Activated CD8-positive, alpha-beta T cell treated with anti-CD3 and anti-CD28 coated beads for 36 hours (primary cell): ENCODE data around the gene FKBP3. TPM values are rescaled to one million over a fixed set of nuclear protein-coding genes. Genes with fewer than 3 reads are reported as not detected.

Experiments
- ATAC-seq: fragments of 200-7000 bp; cut with Tn5 transposase; one replicate; pipeline ENCODE4 v1.10.0; 2021; ENCODE audit warnings: mild to moderate bottlenecking, moderate library complexity
- CTCF ChIA-PET: fragments of 350-600 bp; sonication (Branson Sonifier 250); formaldehyde crosslinking; loops from one replicate; lab custom pipeline; 2021; ENCODE audit warnings: antibody characterized with exemption; lab: Charles Lee
- POLR2A ChIA-PET: fragments of 350-600 bp; sonication (Branson Sonifier 250); formaldehyde crosslinking; loops from one replicate; lab custom pipeline; 2021; ENCODE audit warnings: antibody characterized with exemption; lab: Charles Lee
- DNase-seq: peaks from one replicate; pipeline ENCODE4 v3.0.0-alpha.2; 2020
- H3K27ac Mint-ChIP-seq: one replicate; pipeline ENCODE4 v1.8.0; 2021; ENCODE audit warnings: mild to moderate bottlenecking, mixed read lengths
- H3K27me3 Mint-ChIP-seq: one replicate; pipeline ENCODE4 v1.8.0; 2021; ENCODE audit warnings: mixed read lengths
- H3K36me3 Mint-ChIP-seq: one replicate; pipeline ENCODE4 v1.8.0; 2021; ENCODE audit warnings: low read depth, mixed read lengths
- H3K4me1 Mint-ChIP-seq: one replicate; pipeline ENCODE4 v1.8.0; 2021; ENCODE audit warnings: low read depth, mixed read lengths
- H3K4me3 Mint-ChIP-seq: one replicate; pipeline ENCODE4 v1.8.0; 2021; ENCODE audit warnings: mild to moderate bottlenecking, moderate library complexity, mixed read lengths
- H3K9me3 Mint-ChIP-seq: one replicate; pipeline ENCODE4 v1.8.0; 2021; ENCODE audit warnings: mixed read lengths
- intact Hi-C: fragments of 100-400 bp; cut with micrococcal nuclease; formaldehyde crosslinking; loops from one replicate; pipeline ENCODE4 v1.10.0; 2022
- total RNA-seq, 2 experiments: library from RNA; stranded (reverse); gene quantifications; one replicate each; pipeline ENCODE4 v1.2.3, GENCODE V29; 2021
- TF ChIP-seq, protein P1 (sequence below): fragments of 200-600 bp; IDR thresholded peaks from one replicate; pipeline ENCODE4 v1.8.0; 2022; ENCODE audit warnings: antibody characterized with exemption, mild to moderate bottlenecking

The FKBP3 gene
- total RNA-seq, 2 experiments from 2014 or later = 65.6 to 66.4 TPM

- H3K4me3 Mint-ChIP-seq = no peak overlapping the region
- H3K36me3 Mint-ChIP-seq = peaks cover 50% of the 10 kb centered on the region
- DNase-seq = no peak
- TF ChIP-seq, protein P1, sequence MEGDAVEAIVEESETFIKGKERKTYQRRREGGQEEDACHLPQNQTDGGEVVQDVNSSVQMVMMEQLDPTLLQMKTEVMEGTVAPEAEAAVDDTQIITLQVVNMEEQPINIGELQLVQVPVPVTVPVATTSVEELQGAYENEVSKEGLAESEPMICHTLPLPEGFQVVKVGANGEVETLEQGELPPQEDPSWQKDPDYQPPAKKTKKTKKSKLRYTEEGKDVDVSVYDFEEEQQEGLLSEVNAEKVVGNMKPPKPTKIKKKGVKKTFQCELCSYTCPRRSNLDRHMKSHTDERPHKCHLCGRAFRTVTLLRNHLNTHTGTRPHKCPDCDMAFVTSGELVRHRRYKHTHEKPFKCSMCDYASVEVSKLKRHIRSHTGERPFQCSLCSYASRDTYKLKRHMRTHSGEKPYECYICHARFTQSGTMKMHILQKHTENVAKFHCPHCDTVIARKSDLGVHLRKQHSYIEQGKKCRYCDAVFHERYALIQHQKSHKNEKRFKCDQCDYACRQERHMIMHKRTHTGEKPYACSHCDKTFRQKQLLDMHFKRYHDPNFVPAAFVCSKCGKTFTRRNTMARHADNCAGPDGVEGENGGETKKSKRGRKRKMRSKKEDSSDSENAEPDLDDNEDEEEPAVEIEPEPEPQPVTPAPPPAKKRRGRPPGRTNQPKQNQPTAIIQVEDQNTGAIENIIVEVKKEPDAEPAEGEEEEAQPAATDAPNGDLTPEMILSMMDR = no peak
- no peak overlapping the region for H3K27ac Mint-ChIP-seq
- no peaks in the 10 kb centered on the region for H3K27me3 Mint-ChIP-seq
- ChIA-PET POLR2A (no interaction called here), CTCF (no interaction called here)
- ATAC-seq = no peak
- no peaks in the 10 kb centered on the region for H3K9me3 Mint-ChIP-seq
- H3K4me1 Mint-ChIP-seq = peaks cover 3% of the 10 kb centered on the region
- intact Hi-C loops = no loop called here
Measured at GRCh38 chr14:45103806-45104205, 30.5 kb downstream of the FKBP3 start.

DNA sequence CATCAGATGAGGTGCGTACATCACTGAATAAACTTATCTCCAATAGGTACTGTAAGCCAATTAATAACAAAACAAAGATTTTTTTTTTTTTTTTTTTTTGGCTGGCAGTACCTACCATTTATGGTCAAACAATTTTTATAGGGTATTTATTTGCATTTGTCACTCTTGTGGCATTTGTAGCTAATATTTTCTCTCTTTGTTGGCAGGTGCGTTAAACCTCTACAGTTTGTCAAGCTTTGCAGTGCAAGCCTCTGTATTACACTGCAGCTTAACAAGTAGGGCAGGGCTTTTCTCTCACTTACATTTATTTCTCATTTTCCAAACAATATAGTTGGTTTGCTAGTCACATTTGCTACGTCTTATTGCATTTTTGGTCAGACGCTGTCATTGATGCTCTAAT, 38.1 kb downstream of the FKBP3 start:
- POLR2A ChIA-PET = interaction anchor here (1.3 kb wide), 1 partner anchor 12 kb away, joined by 3 read pairs; no protein-coding TSS in a partner anchor
- Mint-ChIP-seq H3K27me3 (no peaks in the 10 kb centered on the region), H3K36me3 (peaks cover 53% of the 10 kb centered on the region), H3K4me3 (no peak overlapping the region), H3K27ac (no peak overlapping the region), H3K9me3 (no peaks in the 10 kb centered on the region), H3K4me1 (peaks cover 24% of the 10 kb centered on the region)
- intact Hi-C loops = no loop called here
- CTCF ChIA-PET = interaction anchor here (1.5 kb wide), 1 partner anchor 9 kb away, joined by 4 read pairs; no protein-coding TSS in a partner anchor
- ATAC-seq (no peak), DNase-seq (no peak)
- TF ChIP-seq, protein P1 = no peak

- Mint-ChIP-seq H3K27me3 (no peaks in the 10 kb centered on the region), H3K27ac (no peak overlapping the region), H3K4me3 (no peak overlapping the region), H3K4me1 (peaks cover 35% of the 10 kb centered on the region), H3K36me3 (peaks cover 53% of the 10 kb centered on the region), H3K9me3 (no peaks in the 10 kb centered on the region)
- TF ChIP-seq, protein P1 = no peak
- ChIA-PET POLR2A (interaction anchor here (0.9 kb wide), 1 partner anchor 30 kb away, joined by 3 read pairs; no protein-coding TSS in a partner anchor), CTCF (interaction anchor here (1.5 kb wide), 1 partner anchor 10 kb away, joined by 4 read pairs; no protein-coding TSS in a partner anchor)
- intact Hi-C loops = no loop called here
- no peak for ATAC-seq
- DNase-seq = no peak
Measured at GRCh38 chr14:45095143-45095542, 39.1 kb downstream of the FKBP3 start.

- Mint-ChIP-seq H3K9me3 (no peaks in the 10 kb centered on the region), H3K4me1 (peaks cover 43% of the 10 kb centered on the region), H3K36me3 (peaks cover 51% of the 10 kb centered on the region), H3K4me3 (no peak overlapping the region), H3K27ac (no peak overlapping the region), H3K27me3 (no peaks in the 10 kb centered on the region)
- CTCF ChIA-PET = interaction anchor here (1.1 kb wide), 1 partner anchor 158 kb away, joined by 3 read pairs; no protein-coding TSS in a partner anchor
- TF ChIP-seq, protein P1 = no peak
- intact Hi-C loops = no loop called here
- DNase-seq (no peak), ATAC-seq (no peak)
- POLR2A ChIA-PET = interaction anchor here (0.5 kb wide), 1 partner anchor 42 kb away, joined by 3 read pairs; no protein-coding TSS in a partner anchor
Measured at GRCh38 chr14:45094275-45094674, 40.0 kb downstream of the FKBP3 start.

DNA sequence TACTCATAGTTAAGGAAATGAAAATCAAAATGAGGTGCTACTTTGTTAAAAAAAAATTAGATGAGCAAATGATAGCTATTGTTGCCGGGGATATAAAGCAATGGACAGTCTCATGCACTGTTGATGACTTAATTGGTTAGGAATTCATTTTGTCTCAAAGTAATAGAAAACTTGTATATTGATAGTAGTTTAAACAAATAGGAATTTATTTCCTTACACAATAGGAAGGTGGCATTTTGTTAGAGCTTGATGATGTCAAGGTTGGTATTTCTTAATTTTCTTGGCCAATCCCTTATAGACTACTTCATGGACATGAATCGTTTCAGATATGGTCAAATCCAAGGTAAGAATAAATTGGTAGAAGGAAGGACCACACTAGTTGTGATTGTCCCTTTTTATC, 42.6 kb downstream of the FKBP3 start:
- no peaks in the 10 kb centered on the region for H3K27me3 Mint-ChIP-seq
- H3K36me3 Mint-ChIP-seq = peaks cover 36% of the 10 kb centered on the region
- intact Hi-C loops = loop anchor here (2.0 kb wide), 1 partner anchor 43 kb away; the partner anchor contains the start of genes FANCM and FKBP3
- ATAC-seq = no peak
- no peak overlapping the region for H3K27ac Mint-ChIP-seq
- H3K9me3 Mint-ChIP-seq = no peaks in the 10 kb centered on the region
- no peak for DNase-seq
- CTCF ChIA-PET = no interaction called here
- POLR2A ChIA-PET = no interaction called here
- peaks cover 64% of the 10 kb centered on the region for H3K4me1 Mint-ChIP-seq
- H3K4me3 Mint-ChIP-seq = no peak overlapping the region
- TF ChIP-seq, protein P1 = no peak
